ENCODE results near the gene CARM1. TPM values are rescaled to one million over a fixed set of nuclear protein-coding genes. Genes with fewer than 3 reads are reported as not detected.
A peak's percentile ranks its signal among the peaks of the same experiment; 100 is the strongest.
"Not testable (repeated sequence)": the region's sequence is repeated elsewhere in the genome, so short reads cannot be mapped to it uniquely, and the experiment has no call there.

The CARM1 gene
- total RNA-seq, 1 experiment from 2014 or later: 56.2 TPM

- Histone ChIP-seq H3K27ac (ENCODE audit: low read length) (no peak overlapping the region), H3K4me3 (ENCODE audit: low read length) (no peak overlapping the region), H2AFZ (ENCODE audit: low read length) (no peak overlapping the region), H3K36me3 (ENCODE audit: low read depth, low read length) (no peaks in the 10 kb centered on the region), H3F3A (ENCODE audit: low read length, unreplicated experiment) (no peaks in the 10 kb centered on the region), H3K4me2 (ENCODE audit: low read length) (no peak overlapping the region), H3K4me1 (ENCODE audit: insufficient read depth, low read length) (peaks cover 8% of the 10 kb centered on the region; the same call in 1 of the 2 replicates), H3K27me3 (ENCODE audit: low read length) (no peaks in the 10 kb centered on the region), H3K9ac (ENCODE audit: low read length) (no peak overlapping the region), H4K20me1 (ENCODE audit: low read length) (no peaks in the 10 kb centered on the region), H3K79me2 (ENCODE audit: low read length) (peaks cover 70% of the 10 kb centered on the region), H3K9me2 (replicated peaks; ENCODE audit: low read length) (no peaks in the 10 kb centered on the region), H3K9me3 (ENCODE audit: low read length) (no peaks in the 10 kb centered on the region)
- intact Hi-C loops (cut with micrococcal nuclease): loop anchor here (5.0 kb wide), 1 partner anchor 43 kb away; no protein-coding TSS in a partner anchor
- ChIA-PET POLR2A (ENCODE audit: unreplicated experiment) (interaction anchor here (0.6 kb wide), 1 partner anchor 38 kb away, joined by 3 read pairs; no protein-coding TSS in a partner anchor), CTCF (no interaction called here)
- DNase-seq (peak; percentile 32), ATAC-seq (no peak)
- no peak for TF ChIP-seq CTCF (conservative IDR thresholded peaks at IDR 0.05; ENCODE audit: low read depth, low read length)
- no peak for TF ChIP-seq EZH2 (IDR thresholded peaks at IDR 0.05; ENCODE audit: low read length, unreplicated experiment)
- no peak for TF ChIP-seq EZH2phosphoT487 (IDR thresholded peaks at IDR 0.05; ENCODE audit: borderline replicate concordance, low read length)
- BruUV-seq (replicated peaks): no TSS peak
Observed at GRCh38 chr19:10874024-10874423, 2.7 kb downstream of the CARM1 start.

DNA sequence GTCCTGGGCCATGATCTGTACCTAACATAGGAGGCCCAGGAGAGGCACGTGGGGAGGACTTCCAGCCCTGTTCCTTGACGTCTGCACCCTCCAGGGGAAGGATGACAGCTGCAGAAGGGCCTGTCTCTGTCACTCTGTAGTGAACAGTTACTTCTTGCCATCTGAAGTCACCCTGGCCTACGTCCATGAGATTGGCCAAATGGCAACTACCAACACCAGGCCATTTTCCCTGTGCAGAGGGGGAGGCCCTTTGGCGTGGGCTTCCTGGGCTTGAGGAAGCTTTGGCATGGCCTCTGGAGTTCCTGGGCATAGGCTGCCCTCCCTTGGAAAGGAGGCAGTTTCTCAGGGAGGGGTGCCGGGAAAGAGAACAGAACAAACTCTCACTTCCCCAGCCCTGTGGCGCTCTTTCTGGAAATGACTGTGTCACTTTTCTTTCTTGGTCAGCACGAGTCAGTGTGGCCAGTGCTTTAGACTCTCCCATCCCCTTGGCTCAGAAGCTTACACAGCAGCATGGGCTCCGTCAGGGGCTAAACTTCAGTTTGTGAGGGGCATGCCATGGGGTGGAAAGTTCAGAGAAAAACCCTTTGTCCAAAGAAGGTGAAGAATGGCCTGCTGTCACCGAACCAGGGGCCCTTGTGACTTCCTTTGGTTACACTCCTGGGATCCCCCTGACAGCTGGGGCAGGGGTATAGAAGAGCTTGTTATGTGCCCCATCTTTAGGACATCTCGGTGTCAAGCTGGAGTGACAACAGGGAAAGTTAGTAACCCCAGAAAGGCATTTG is 5.3 kb downstream of the CARM1 start:
- Histone ChIP-seq H3K4me2 (ENCODE audit: low read length) (no peak overlapping the region), H3K4me3 (ENCODE audit: low read length) (no peak overlapping the region), H2AFZ (ENCODE audit: low read length) (no peak overlapping the region), H3K27ac (ENCODE audit: low read length) (no peak overlapping the region), H3K79me2 (ENCODE audit: low read length) (peaks cover 96% of the 10 kb centered on the region), H3K9ac (ENCODE audit: low read length) (no peak overlapping the region), H3F3A (ENCODE audit: low read length, unreplicated experiment) (no peaks in the 10 kb centered on the region), H3K9me3 (ENCODE audit: low read length) (no peaks in the 10 kb centered on the region), H3K27me3 (ENCODE audit: low read length) (no peaks in the 10 kb centered on the region), H3K4me1 (ENCODE audit: insufficient read depth, low read length) (peaks cover 8% of the 10 kb centered on the region; the same call in 1 of the 2 replicates), H3K36me3 (ENCODE audit: low read depth, low read length) (no peaks in the 10 kb centered on the region), H4K20me1 (ENCODE audit: low read length) (no peaks in the 10 kb centered on the region), H3K9me2 (replicated peaks; ENCODE audit: low read length) (no peaks in the 10 kb centered on the region)
- no peak for DNase-seq
- POLR2A ChIA-PET (ENCODE audit: unreplicated experiment): interaction anchor here (0.5 kb wide), 1 partner anchor 9 kb away, joined by 4 read pairs; no protein-coding TSS in a partner anchor
- TF ChIP-seq EZH2phosphoT487 (IDR thresholded peaks at IDR 0.05; ENCODE audit: borderline replicate concordance, low read length) (no peak), EZH2 (IDR thresholded peaks at IDR 0.05; ENCODE audit: low read length, unreplicated experiment) (no peak), CTCF (conservative IDR thresholded peaks at IDR 0.05; ENCODE audit: low read depth, low read length) (no peak)
- ATAC-seq: no peak
- intact Hi-C loops (cut with micrococcal nuclease): no loop called here
- CTCF ChIA-PET: interaction anchor here (0.5 kb wide), 1 partner anchor 60 kb away, joined by 7 read pairs; no protein-coding TSS in a partner anchor
- BruUV-seq (replicated peaks): no TSS peak

- intact Hi-C loops (cut with micrococcal nuclease); H4K20me1 ChIP-seq (ENCODE audit: low read length); DNase-seq; H3K27me3 ChIP-seq (ENCODE audit: low read length); H3F3A ChIP-seq (ENCODE audit: low read length, unreplicated experiment); H3K4me3 ChIP-seq (ENCODE audit: low read length); H3K36me3 ChIP-seq (ENCODE audit: low read depth, low read length); H3K4me1 ChIP-seq (ENCODE audit: insufficient read depth, low read length); H3K9me2 ChIP-seq (replicated peaks; ENCODE audit: low read length); H3K9ac ChIP-seq (ENCODE audit: low read length); POLR2A ChIA-PET (ENCODE audit: unreplicated experiment); CTCF ChIA-PET; ATAC-seq; H3K9me3 ChIP-seq (ENCODE audit: low read length); H3K27ac ChIP-seq (ENCODE audit: low read length); BruUV-seq (replicated peaks); H2AFZ ChIP-seq (ENCODE audit: low read length); H3K4me2 ChIP-seq (ENCODE audit: low read length): not testable (repeated sequence)
- peaks cover 96% of the 10 kb centered on the region for H3K79me2 ChIP-seq (ENCODE audit: low read length)
Observed at GRCh38 chr19:10877608-10878007, 6.3 kb downstream of the CARM1 start.
